ENCODE data around the gene IL23R.
"Not testable (repeated sequence)": the region's sequence is repeated elsewhere in the genome, so short reads cannot be mapped to it uniquely, and the experiment has no call there.

The IL23R gene, protein sequence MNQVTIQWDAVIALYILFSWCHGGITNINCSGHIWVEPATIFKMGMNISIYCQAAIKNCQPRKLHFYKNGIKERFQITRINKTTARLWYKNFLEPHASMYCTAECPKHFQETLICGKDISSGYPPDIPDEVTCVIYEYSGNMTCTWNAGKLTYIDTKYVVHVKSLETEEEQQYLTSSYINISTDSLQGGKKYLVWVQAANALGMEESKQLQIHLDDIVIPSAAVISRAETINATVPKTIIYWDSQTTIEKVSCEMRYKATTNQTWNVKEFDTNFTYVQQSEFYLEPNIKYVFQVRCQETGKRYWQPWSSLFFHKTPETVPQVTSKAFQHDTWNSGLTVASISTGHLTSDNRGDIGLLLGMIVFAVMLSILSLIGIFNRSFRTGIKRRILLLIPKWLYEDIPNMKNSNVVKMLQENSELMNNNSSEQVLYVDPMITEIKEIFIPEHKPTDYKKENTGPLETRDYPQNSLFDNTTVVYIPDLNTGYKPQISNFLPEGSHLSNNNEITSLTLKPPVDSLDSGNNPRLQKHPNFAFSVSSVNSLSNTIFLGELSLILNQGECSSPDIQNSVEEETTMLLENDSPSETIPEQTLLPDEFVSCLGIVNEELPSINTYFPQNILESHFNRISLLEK
- total RNA-seq, result 1.7 to 43.4 reads per million in 2 experiments

GRCh38 chr1:67166196-67166595, at the start of gene IL23R:
Gene IL23R, plus strand, starts transcription at chr1:67166454. Its CDS starts 1,667 bp downstream, at chr1:67168121.
- DNase-seq (ENCODE audit: low read depth), result no peak

DNA sequence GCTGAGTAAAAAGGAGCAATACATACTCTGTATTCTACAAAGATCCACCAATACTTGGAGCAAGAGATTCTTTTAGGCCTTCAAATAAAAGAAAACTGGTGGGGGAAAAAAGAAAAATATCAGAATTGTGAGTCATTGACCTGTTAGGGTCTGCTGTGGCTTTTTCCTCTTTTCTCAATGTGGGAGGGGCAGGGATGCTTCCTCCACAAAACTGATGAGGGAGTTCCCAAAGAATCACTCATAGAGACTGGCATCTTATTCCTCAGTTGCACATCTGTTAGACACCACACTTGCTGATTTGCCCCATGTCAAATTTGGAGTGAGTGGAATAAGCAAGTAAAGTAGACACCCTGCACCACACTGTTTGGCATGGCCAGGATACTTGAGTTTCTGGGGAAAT, 48.1 kb upstream of the IL23R start:
- no peak for DNase-seq (ENCODE audit: low read depth)

- no peak for DNase-seq (ENCODE audit: low read depth)
Observed at GRCh38 chr1:67118646-67119045, 47.6 kb upstream of the IL23R start.

GRCh38 chr1:67120855-67121619, 45.2 kb upstream of the IL23R start:
- DNase-seq (ENCODE audit: low read depth), result no peak

GRCh38 chr1:67124455-67124854, 41.8 kb upstream of the IL23R start:
- DNase-seq (ENCODE audit: low read depth), result no peak

DNA sequence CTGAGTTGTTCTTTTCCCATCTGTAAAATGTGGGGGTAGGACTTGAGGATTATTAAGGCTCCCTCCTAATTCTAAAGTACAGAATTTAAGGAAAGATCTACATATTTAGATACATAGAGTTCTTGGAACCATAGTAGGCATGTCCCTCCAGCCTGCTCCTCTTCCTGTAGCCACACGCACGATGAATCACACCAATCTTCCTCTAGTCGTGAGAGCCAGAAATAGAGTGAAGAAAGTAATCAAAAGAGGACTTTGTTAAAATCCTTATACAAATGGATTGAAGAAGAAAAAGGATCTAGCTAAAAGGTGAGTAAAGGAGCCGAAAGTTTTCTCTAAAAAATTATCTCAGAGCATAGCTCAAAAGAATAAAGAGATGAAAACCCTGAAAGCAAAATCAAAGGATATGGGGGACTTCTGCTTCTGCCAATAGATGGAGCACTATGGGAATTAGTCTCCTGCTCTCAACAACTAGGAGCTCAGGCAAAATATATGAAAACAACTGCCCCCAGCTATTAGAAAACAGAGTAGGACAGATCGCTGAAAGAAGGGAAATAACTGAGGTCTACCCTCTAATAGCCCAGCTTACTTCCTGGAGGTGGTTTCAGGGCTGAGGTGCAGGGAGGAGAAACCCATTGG, 40.0 kb upstream of the IL23R start:
- DNase-seq (ENCODE audit: low read depth), result no peak

GRCh38 chr1:67126974-67127373, 39.3 kb upstream of the IL23R start:
- no peak for DNase-seq (ENCODE audit: low read depth)

- DNase-seq (ENCODE audit: low read depth), result no peak
Observed at GRCh38 chr1:67130673-67131072, 35.6 kb upstream of the IL23R start.

- DNase-seq (ENCODE audit: low read depth), result no peak
Observed at GRCh38 chr1:67133177-67133576, 33.1 kb upstream of the IL23R start.

- no peak for DNase-seq (ENCODE audit: low read depth)
Observed at GRCh38 chr1:67134695-67135094, 31.6 kb upstream of the IL23R start, which contains the start of gene C1orf141. Gene C1orf141, minus strand, starts transcription at chr1:67134970. Its CDS starts 7,730 bp downstream, at chr1:67127240.

DNA sequence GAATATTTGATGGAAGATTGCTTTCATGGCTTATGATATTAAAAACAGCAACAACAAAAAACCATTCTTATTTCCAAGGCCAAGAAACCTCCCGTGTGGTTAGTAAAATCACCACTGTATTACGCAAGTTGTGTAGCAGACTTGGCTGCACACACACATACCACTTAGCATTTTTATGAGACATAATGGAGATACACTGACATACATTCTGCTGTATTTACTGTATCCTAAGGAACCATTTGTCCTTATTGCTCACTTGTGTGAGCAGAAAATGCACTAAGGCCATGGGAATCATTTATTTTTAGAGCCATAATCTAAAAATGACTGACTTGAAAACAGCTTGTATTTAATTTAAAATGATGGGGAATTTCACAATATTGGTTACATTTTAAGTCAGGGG, 30.9 kb upstream of the IL23R start:
- DNase-seq (ENCODE audit: low read depth), result no peak

DNA sequence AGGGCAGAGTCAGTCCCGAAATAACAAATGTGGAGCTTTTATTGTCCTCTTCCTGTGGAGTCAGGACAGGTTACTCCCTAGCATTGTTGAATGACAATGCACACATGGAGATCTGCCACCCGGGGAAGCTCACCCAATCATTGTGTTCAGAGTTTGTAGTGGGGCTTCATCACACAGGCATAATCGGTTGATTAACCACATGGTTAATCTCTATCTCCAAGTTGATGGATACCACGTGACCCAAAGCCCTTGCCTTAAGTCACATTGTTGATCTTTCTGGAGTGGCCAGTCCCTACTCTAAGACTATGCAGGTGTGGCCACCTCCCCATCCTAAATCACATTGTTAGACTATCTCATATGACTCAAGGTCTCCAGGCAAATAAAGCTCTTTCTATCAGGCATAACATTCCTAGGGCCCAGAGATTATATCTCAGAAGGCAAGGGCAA, 28.9 kb upstream of the IL23R start:
- no peak for DNase-seq (ENCODE audit: low read depth)

DNA sequence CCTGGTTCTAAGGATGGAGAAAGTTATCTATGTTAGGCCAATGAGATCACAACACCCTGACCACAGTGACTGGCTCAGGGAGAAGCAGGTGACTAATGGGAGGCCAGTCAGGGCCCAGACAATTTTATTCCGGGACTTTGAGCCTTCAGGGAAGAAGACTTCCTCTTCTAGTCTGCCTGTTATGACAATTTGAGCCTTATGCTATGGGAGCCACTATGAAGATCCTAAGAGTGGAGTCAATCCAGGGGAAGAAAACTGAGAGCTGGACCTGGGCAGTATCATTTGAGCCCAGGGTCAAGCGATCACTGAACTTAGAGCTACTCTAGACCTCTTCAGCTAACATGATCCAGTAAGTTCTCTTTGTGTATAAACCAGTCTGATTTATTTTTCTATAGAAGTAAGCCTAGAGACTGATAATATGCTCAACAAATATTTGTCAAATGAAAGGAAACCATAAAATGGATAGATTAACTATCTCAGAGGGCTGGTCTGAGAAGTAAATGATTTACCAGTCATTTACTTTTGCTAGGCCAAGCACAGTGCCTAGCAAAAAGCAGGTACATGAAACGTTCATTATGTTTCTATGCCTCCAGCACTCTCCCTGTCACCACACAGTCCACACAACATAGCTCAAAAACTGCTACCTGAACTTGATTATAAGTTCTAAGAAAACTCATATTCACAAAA, 27.3 kb upstream of the IL23R start:
- DNase-seq (ENCODE audit: low read depth), result no peak

- no peak for DNase-seq (ENCODE audit: low read depth)
Observed at GRCh38 chr1:67140460-67140859, 25.8 kb upstream of the IL23R start.

DNA sequence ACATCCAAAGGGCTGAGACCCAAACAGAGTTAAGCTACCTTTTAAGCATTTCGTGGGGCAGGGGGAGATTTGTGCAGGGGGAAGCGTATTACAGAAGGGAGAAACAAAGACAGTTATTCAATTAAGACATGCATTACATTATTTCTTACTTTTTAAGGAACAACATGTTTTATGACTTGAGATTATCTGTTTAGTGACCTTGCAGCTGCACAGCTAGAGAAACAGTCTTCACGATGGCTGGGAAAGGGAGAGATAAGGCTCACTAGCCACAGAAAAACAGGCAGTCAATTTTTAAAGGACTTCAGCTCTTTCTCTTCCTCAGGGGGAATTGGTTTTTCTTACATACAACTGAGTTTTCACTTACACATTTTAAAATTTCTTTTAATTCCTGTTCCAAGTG, 24.4 kb upstream of the IL23R start:
- DNase-seq (ENCODE audit: low read depth), result not testable (repeated sequence)

- no peak for DNase-seq (ENCODE audit: low read depth)
Observed at GRCh38 chr1:67142931-67143330, 23.3 kb upstream of the IL23R start.

DNA sequence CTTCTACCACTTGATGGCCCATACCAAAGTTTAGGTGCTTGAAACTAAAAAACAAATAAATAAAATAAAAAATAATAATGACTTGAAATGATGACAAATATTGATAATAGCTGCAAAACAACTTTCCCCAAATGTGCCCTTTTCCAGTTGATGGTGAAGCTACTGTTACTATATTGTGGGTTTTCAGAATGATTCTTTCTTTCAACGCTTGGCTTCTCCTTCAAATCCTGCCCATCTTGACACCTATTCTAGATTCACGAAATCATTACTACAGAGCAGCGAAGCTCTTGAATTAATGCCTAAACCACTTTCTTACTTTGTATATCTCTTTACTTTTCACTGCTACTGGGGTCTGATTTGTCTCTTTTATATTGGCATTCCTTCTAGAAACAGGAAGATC, 22.3 kb upstream of the IL23R start:
- no peak for DNase-seq (ENCODE audit: low read depth)

GRCh38 chr1:67144696-67145095, 21.6 kb upstream of the IL23R start:
- DNase-seq (ENCODE audit: low read depth), result no peak

GRCh38 chr1:67146101-67146500, 20.2 kb upstream of the IL23R start:
- DNase-seq (ENCODE audit: low read depth), result no peak

GRCh38 chr1:67146539-67146938, 19.7 kb upstream of the IL23R start:
- no peak for DNase-seq (ENCODE audit: low read depth)

DNA sequence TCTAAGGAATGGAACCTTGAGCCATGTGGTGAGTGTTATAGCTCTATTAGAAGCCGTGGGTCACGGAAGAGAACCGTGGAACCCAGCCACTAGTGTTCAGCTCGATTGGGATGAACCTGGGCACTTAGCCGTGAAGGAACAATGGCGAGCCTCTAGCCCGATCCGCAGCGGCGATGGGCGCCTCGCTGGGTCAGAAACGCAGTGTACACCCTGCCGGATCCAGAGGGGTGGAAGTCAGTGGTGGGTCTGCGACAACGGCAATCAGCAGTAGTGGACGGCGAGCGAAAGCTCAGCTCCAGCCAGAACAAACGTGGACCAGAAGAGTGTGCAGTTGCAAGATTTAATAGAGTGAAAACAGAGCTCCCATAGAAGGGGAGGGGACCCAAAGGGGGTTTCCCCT, 18.3 kb upstream of the IL23R start:
- DNase-seq (ENCODE audit: low read depth), result not testable (repeated sequence)
